HG03571 (cell line): ENCODE data around the gene CCL16.
A peak's percentile ranks its signal among the peaks of the same experiment; 100 is the strongest.
"Not testable (repeated sequence)": the region's sequence is repeated elsewhere in the genome, so short reads cannot be mapped to it uniquely, and the experiment has no call there.

Experiments used
- ATAC-seq: cut with Tn5 transposase; IDR thresholded peaks from one replicate; pipeline ENCODE4 v1.9.1; 2021; ENCODE audit not compliant: unreplicated experiment

CCL16 gene

GRCh38 chr17:35942588-35943186, 38.6 kb downstream of the CCL16 start:
- ATAC-seq, result no peak

- not testable (repeated sequence) for ATAC-seq
Measured at GRCh38 chr17:35938492-35938891, 42.8 kb downstream of the CCL16 start.

- no peak for ATAC-seq
Measured at GRCh38 chr17:35936063-35936462, 45.2 kb downstream of the CCL16 start.

GRCh38 chr17:35934760-35935159, 46.5 kb downstream of the CCL16 start:
- no peak for ATAC-seq

- ATAC-seq, result no peak
Measured at GRCh38 chr17:35932586-35932985, 48.7 kb downstream of the CCL16 start.

- no peak for ATAC-seq
Measured at GRCh38 chr17:35931794-35932425, 49.4 kb downstream of the CCL16 start.

- ATAC-seq, result peak; percentile 73
Measured at GRCh38 chr17:35930211-35931065, 50.9 kb downstream of the CCL16 start, which contains the start of gene RDM1. Gene RDM1, minus strand, starts transcription at chr17:35930773. Its CDS starts 46 bp downstream, at chr17:35930727.

- ATAC-seq, result no peak
Measured at GRCh38 chr17:35927714-35928113, 53.6 kb downstream of the CCL16 start.
